DMS 273 treated with DMSO at 0.1 percent for 48 hours (cell line): Measurements from ENCODE around the gene HACD3.
"Not testable (repeated sequence)": the region's sequence is repeated elsewhere in the genome, so short reads cannot be mapped to it uniquely, and the experiment has no call there.

Experiments
- DNase-seq: peaks from one replicate; lab custom pipeline; 2025; lab: John Stamatoyannopoulos, UW

HACD3 gene

GRCh38 chr15:65549288-65549687 lies 19.0 kb downstream of the HACD3 start:
- not testable (repeated sequence) for DNase-seq

DNA sequence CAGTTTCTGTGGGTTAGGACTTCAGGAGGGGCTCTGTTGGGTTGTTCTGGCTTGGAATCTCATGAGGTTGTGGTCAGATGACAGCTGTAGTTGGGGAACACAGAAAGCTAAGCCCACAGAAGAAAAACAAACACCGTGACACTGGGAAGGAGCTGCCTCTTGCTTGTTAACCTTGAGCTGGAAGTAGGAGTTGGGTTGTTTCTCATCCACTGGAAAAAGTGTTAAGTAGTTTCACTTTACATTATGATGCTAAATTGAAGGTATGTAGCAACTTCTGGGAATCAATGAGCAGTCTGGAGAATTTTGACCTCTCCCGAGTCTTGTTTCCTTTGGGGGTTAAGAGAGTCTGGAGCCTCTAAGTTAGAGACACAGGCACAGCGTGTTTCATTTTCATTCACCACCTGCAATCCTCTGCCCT lies 20.4 kb downstream of the HACD3 start:
- DNase-seq = no peak

DNA sequence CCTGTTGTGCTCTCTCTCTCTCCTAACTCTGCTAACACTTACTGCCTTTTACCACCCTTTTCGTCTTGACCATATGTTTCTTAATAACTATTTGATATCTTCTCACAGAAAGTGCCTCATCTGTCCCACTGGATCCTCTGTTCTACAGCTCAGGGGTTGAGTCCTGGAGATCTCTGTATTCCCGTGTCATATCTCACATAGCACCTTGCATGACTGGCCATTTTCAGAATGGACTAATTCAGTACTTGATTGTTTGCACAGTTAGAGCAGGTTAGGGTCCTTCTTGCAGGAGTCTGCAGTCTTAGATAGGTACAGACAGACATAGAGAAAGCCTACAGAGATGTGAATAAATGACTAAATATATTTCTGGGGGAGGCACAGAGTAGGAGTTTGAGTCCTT lies 20.9 kb downstream of the HACD3 start:
- no peak for DNase-seq

DNA sequence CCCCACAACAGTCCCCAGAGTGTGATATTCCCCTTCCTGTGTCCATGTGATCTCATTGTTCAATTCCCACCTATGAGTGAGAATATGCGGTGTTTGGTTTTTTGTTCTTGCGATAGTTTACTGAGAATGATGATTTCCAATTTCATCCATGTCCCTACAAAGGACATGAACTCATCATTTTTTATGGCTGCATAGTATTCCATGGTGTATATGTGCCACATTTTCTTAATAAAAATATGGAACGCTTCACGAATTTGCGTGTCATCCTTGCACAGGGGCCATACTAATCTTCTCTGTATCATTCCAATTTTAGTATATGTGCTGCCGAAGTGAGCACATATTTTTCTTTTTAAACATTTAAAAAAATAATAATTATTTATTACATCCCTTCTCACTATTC lies 22.6 kb downstream of the HACD3 start:
- DNase-seq = not testable (repeated sequence)

DNA sequence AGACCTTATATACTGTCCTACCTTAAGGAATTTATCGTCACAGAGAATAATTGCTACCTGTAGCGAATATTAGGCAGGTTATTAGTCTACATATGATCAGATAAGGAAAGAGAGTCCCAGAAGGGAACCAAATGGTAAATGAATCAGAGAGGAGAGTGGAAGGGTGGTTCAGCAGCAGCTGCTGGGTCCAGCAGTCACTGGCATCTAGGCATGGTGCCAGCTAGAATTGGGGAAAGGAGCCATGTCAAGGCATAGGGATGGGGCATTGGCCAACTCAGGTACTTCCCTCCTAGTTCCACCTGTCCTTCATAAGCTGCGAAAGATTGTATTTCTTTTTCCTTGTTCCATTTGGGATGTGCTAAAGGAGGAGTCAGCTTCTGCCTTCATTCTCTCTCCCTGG lies 23.4 kb downstream of the HACD3 start:
- no peak for DNase-seq

DNA sequence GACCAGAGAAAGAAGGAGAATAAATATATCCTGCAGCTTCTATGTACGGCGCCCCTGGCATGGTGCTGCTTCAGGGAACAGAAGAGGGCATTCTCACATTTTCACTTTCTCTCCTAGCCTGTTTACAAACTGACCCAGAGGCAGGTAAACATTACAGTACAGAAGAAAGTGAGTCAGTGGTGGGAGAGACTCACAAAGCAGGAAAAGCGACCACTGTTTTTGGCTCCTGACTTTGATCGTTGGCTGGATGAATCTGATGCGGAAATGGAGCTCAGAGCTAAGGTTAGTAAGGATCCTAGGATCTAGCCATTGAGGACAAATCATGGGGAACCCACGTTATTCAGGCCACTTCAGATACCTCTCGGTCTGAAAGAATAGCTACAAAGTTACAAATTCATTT lies 26.4 kb downstream of the HACD3 start:
- DNase-seq = no peak

DNA sequence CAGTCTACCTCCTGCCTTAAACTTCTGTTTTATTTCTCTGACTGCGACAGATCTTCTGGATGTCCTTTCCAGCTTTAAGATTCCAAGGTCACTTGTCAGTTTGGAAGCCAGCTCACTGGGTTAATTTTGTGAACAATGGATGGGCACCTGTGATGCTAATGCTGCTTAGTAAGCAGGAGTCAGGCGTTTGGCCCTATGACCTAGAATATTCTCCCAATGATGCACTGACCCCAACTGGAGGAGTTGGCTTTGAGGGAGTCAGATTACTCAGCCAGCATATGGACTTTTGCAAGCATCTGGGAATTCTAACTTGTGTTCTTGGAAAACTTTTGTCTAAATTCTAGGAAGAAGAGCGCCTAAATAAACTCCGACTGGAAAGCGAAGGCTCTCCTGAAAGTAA lies 28.1 kb downstream of the HACD3 start:
- no peak for DNase-seq

DNA sequence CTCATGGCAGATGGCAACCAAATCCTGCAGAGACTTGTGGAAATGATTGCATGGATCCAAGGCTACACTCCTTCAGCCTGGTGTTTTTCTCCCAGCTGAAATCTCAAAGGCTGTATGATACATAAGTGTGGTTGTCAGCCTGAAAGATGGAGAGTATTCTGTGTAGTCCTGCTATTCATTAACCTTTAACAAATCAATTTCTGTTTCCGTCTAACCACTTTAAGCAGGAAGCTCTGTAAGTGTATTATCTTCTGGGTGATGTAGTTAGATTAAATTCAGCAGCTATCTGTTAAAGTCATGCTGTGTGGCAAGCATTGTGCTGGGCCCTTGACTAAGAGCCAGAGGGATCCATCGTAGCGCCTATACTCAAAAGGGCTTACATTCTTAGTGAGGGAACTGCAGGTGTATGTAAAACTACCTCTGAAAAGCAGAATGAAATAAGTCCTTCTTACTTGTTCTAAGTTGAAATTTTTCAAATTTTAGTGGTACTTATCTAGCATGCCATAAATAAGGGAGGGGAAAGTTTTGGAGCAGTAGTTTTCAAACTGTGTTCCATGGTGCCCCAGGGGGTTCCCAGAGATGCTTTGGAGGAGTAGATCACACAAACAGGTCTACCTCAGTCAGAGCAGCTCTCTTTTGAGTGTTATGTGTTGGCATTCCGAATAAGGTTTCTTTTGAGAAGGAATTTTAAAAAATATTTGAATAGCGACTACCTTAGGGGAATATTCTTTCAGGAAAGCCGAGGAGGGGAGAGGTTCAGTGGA lies 28.9 kb downstream of the HACD3 start:
- no peak for DNase-seq

- no peak for DNase-seq
Observed at GRCh38 chr15:65559941-65560340, 29.7 kb downstream of the HACD3 start.

- DNase-seq = no peak
Observed at GRCh38 chr15:65561934-65562333, 31.7 kb downstream of the HACD3 start.

DNA sequence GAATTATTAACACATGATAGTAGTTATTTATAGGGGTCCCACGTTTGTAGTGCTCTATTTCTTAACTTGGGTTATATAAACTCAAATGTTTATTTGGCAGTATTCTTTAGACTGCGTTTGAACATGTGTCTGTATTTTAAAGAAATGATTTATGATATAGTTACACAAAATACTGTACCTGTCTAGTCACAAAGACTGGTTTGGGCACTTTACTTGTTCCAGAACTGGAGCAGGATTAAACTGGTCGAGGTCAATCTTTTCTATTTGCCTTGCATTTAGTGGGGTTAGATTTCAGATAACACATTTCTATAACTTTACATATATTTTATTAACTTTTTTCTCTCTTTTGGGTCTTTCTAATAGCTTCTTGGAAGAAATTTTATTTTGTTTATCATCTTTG lies 39.5 kb downstream of the HACD3 start:
- no peak for DNase-seq

GRCh38 chr15:65571971-65572370 lies 41.7 kb downstream of the HACD3 start:
- DNase-seq = no peak

DNA sequence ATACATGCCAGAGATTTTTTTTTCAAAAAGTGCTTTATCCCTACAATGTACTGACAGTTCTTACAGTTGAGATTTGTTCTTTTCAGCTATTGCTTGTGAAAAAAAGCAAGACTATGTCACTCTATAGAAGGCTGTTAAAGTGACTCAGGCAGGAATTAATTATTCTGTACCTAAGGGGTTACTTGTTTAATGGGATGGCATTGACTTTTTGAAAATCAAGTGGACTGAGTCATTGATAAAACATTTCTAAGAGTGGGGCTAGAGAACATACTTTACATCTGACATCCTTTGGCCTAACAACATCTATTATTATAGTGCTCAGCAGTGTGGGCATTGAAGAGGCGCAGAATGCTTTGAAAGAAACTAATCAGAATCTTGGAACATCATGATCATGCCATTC lies 46.4 kb downstream of the HACD3 start:
- no peak for DNase-seq

DNA sequence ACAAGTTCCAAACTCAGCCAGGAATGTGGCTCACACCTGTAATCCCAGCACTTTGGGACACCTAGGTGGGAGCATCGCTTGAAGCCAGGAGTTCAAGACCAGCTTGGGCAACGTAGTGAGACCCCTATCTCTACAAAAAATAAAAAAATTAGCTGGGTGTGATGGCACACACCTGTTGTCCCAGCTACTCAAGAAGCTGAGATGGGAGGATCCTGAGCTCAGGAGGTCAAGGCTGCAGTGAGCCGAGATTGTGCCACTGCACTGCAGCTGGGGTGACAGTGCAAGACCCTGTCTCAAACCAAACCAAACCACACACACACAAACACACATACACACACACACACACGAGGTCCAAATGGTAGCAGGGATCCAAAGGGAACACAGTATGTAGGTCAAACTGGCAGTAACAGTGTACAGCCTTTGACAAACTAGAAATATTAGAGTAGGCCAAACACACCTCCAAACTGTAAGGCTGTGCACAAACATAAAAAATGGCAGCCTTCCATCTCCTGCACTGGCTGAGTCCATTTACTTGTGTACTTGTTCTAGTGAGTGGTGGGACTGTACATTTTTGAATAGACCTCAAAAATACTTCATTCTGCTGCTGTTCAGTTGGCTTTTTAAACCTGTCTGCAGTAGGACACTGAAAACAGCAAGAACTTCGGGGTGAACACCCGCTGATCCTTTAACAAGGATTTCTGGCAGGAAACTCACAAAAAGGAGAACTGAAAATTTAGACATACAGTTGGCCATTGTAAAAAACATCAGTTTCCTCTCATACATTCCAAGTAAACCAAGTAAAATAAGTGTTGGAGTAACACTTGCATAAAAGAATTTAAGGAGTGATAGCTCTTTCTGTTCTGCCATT lies 47.1 kb downstream of the HACD3 start:
- no peak for DNase-seq

GRCh38 chr15:65578904-65579728 lies 48.9 kb downstream of the HACD3 start:
- no peak for DNase-seq

- no peak for DNase-seq
Observed at GRCh38 chr15:65579762-65580161, 49.5 kb downstream of the HACD3 start.

DNA sequence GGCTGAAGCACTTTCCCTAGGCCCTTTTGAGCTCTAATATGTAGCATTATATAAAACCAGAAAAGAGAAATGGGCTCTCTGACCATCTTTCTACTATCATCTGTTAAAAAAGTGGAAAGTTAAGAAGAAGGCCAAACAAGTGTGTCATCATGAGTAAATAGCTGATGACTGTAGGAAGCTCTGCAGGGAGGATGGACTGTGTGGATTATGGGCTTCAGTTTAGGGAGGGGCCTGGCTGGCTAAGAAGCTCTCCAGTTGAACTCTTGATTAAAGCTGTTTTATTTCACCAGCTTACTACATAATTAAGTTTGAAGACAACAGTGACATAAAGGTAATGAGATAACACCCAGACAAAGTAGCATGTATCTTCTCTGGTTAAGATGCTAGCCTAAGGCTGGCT lies 50.0 kb downstream of the HACD3 start:
- DNase-seq = no peak

DNA sequence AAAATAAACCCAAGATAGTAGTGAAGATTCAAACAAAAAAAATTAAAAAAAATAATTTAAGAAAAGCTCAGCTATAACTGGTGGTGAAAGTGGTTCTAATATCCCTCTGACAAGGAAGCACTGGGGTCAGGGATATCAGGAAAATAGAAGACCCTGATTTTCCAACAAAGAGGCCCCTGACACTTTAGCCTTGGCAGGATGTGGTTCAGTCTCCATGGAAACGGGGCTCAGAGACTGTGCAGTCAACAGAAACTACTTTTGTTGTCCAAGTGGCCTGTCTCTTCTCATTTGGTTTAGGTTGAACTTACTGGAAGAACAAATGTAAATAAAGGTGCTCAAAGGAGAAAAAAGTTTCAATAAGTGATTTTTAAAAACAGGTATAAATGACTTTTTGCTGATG lies 53.4 kb downstream of the HACD3 start:
- DNase-seq = no peak

DNA sequence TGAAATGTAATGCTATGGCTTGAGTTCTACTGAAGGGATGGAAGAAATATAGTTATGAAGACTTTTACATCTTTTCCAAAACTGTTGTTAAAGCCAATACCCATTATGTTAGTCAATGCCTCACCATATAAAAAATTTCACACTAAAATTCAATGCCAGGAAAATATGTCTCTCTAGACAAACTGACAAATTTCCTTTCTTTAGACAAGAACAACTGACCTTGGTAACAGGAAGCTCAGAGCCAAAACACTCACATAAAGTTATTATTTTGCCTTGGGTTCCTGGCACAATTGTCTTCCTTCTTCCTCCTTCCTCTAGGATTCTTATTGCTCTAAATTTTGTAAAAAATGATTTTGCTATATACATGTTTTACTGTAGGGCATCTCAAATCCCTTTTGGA lies 54.0 kb downstream of the HACD3 start:
- DNase-seq = no peak

DNA sequence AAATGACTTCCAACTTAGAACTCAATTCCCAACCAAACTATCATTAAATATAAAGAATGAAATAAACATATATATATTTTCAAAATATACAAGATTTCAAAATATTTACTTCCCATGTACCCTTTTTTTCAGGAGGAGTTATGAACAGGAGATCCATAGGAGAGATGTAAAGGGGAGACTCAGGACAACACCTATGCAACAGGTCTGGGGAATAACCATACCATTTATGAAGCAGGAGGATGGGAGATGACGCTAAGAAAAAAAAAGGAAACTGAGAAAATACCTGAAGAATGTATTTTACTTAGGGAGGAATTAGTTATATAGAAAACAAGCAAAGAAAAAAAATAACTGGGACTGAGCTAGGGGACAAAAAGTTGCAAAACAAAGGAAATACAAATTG lies 56.8 kb downstream of the HACD3 start:
- DNase-seq = no peak

DNA sequence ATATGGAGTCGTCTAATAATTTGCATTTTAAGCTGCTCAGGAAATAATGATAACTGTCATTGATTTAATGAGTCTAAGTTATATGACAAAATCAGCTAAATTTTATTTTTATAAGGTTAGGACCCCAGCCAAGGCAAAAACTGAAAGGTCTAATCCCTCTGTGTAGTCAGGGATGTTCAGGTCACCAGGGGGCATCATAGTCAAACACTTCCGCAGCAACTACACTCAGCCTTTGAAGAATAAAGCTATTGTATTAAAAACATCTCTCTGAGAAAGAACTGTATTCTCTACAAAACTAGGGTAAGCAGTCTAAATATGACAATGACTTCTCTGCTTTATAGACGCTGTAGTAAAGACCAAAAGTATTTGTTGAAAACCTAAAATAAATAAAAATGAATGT lies 65.7 kb downstream of the HACD3 start:
- DNase-seq = no peak

- no peak for DNase-seq
Observed at GRCh38 chr15:65598468-65598867, 68.2 kb downstream of the HACD3 start.

- DNase-seq = no peak
Observed at GRCh38 chr15:65599677-65600076, 69.4 kb downstream of the HACD3 start.
